Brain microvascular endothelial cell (primary cell): ENCODE results near the gene IST1.

Experiments
- DNase-seq: peaks from one replicate; pipeline ENCODE4 v3.0.0-alpha.2; 2020
- H3K27ac ChIP-seq: fragments of 250-450 bp; sonication (Bioruptor Pico); 2 replicates; pipeline ENCODE4 v1.5.1; 2020; ENCODE audit warnings: mild to moderate bottlenecking, moderate library complexity
- H3K27me3 ChIP-seq: fragments of 250-450 bp; sonication (Bioruptor Pico); replicated peaks from 2 replicates; pipeline ENCODE4 v1.5.1; 2020; ENCODE audit warnings: mild to moderate bottlenecking
- H3K36me3 ChIP-seq: fragments of 250-450 bp; sonication (Bioruptor Pico); replicated peaks from 2 replicates; pipeline ENCODE4 v1.5.1; 2020; ENCODE audit warnings: mild to moderate bottlenecking
- H3K4me3 ChIP-seq: 2 replicates; pipeline ENCODE4 v1.5.1; 2011; ENCODE audit warnings: low read depth, mild to moderate bottlenecking, control low read depth, low read length, moderate library complexity
- in situ Hi-C: cut with HindIII; loops from 2 replicates; pipeline ENCODE4 v1.10.0; 2017; ENCODE audit warnings: low sequenced_read_pairs, low pct_ligation_motif_present
- TF ChIP-seq, protein P1 (sequence below): IDR thresholded peaks from 2 replicates; pipeline ENCODE4 v1.5.1; 2011; ENCODE audit warnings: low read depth, mild to moderate bottlenecking, moderate library complexity, low read length, control low read depth, inconsistent platforms; ENCODE audit errors: missing control alignments

The IST1 gene

DNA sequence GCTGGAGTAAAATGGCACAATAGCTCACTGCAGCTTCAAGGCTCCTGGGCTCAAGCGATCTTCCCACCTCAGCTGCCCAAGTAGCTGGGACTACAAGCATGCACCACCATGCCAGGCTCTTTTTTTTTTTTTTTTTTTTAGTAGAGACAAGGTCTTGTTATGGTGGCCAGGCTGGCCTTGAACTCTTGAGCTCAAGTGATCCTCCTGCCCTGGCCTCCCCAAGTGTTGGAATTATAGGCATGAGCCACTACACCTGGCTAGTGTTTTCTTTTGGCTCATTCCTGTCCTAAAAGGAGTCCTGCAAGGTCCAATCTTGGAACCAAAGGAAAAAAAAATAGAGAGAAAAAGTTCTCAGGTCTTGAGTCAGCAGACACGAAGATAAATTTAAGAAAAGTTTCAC, 74.0 kb downstream of the IST1 start:
- TF ChIP-seq, protein P1, sequence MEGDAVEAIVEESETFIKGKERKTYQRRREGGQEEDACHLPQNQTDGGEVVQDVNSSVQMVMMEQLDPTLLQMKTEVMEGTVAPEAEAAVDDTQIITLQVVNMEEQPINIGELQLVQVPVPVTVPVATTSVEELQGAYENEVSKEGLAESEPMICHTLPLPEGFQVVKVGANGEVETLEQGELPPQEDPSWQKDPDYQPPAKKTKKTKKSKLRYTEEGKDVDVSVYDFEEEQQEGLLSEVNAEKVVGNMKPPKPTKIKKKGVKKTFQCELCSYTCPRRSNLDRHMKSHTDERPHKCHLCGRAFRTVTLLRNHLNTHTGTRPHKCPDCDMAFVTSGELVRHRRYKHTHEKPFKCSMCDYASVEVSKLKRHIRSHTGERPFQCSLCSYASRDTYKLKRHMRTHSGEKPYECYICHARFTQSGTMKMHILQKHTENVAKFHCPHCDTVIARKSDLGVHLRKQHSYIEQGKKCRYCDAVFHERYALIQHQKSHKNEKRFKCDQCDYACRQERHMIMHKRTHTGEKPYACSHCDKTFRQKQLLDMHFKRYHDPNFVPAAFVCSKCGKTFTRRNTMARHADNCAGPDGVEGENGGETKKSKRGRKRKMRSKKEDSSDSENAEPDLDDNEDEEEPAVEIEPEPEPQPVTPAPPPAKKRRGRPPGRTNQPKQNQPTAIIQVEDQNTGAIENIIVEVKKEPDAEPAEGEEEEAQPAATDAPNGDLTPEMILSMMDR, result no peak
- H3K36me3 ChIP-seq, result no peaks in the 10 kb centered on the region
- DNase-seq, result no peak
- in situ Hi-C loops, result no loop called here
- no peaks in the 10 kb centered on the region for H3K27me3 ChIP-seq
- no peak overlapping the region for H3K4me3 ChIP-seq
- H3K27ac ChIP-seq, result no peak overlapping the region

DNA sequence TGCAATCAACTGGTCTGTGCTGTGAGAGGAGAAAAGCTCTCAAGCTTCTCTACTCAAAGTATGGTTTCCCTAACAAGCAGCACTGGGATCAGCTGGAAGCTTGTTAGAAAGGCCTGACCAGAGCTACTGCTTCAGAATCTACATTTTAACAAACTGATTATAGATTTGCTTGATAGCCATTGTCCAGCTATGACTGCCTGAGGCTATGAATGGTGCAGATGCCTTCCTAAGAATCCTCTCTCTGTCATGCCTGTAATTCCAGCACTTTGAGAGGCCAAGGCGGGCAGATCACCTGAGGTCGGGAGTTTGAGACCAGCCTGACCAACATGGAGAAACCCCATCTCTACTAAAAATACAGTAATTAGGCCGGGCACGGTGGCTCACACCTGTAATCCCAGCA, 76.2 kb downstream of the IST1 start:
- H3K27me3 ChIP-seq, result no peaks in the 10 kb centered on the region
- H3K36me3 ChIP-seq, result no peaks in the 10 kb centered on the region
- TF ChIP-seq, protein P1, result no peak
- H3K27ac ChIP-seq, result no peak overlapping the region
- in situ Hi-C loops, result no loop called here
- DNase-seq, result no peak
- no peak overlapping the region for H3K4me3 ChIP-seq

DNA sequence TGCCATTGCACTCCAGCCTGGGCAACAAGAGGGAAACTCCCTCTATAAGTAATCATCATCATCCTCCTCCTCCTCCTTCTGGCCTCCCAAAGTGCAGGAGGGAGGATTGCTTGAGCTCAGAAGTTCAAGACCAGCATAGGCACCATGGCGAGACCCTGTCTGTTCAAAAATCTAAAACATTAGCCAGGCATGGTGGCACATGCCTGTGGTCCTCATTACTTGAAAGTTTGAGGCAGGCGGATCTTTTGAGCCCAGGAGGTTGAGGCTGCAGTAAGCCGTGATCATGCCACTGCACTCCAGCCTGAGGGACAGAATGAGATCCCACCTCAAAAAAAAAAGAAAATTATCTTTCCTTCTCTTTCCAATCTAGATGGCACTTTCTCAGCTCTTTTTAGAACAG, 77.0 kb downstream of the IST1 start:
- TF ChIP-seq, protein P1, result no peak
- H3K4me3 ChIP-seq, result no peak overlapping the region
- H3K36me3 ChIP-seq, result no peaks in the 10 kb centered on the region
- no peaks in the 10 kb centered on the region for H3K27me3 ChIP-seq
- DNase-seq, result no peak
- in situ Hi-C loops, result no loop called here
- H3K27ac ChIP-seq, result no peak overlapping the region

DNA sequence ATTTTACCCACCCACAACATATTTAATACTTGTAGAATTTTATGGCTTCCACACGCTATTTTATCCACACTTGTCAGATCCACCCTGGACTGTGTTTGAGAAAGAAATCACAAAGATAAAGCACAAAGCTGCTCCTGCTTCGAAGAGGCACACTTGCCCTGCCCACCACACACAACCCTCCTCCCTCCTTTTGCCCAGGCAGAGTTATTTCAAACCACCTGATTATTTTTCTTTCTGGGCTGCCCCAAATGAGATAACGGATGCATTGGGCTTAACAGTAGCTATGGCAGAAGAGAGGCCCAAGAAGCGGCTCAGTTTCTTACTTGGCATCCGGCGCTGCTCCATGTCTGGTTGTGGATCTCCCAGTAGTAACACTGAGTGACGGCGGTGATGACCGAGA, 77.7 kb downstream of the IST1 start:
- TF ChIP-seq, protein P1, result no peak
- no peak overlapping the region for H3K27ac ChIP-seq
- no peak for DNase-seq
- in situ Hi-C loops, result no loop called here
- H3K4me3 ChIP-seq, result no peak overlapping the region
- no peaks in the 10 kb centered on the region for H3K36me3 ChIP-seq
- no peaks in the 10 kb centered on the region for H3K27me3 ChIP-seq

DNA sequence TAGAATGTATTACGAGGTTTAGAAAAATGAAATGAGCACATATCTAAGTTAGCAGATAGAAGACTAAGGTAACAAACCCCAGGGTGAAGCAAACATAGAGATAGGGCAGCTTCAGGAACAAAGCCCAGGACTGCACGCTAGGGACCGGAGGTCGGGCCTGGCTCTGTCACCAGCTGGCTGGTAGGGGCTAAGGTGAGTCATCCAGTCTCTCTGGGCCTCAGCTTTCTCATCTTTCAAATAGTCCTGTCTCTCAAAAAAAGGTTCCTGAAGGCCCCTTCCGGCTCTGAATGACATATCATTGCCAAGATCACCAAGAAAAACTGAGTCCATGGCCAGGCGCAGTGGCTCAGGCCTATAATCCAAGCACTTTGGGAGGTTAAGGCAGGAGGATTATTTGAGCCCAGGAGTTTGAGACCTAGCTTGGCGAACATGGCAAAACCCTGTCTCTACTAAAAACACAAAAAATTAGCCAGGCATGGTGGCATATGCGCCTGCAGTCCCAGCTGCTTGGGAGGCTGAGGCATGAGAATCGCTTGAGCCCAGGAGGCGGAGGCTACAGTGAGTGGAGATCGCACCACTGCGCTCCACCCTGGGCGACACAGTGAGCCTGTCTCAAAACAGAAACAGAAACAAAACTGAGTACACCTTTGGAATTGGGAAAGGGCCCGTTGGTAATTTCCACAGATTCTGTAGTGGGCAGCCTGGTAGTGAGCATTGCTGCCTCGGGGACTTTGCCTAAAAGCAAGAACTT, 78.9 kb downstream of the IST1 start:
- TF ChIP-seq, protein P1, result no peak
- DNase-seq, result no peak
- no peaks in the 10 kb centered on the region for H3K27me3 ChIP-seq
- in situ Hi-C loops, result no loop called here
- no peak overlapping the region for H3K4me3 ChIP-seq
- no peaks in the 10 kb centered on the region for H3K36me3 ChIP-seq
- H3K27ac ChIP-seq, result no peak overlapping the region
